GM12892 (cell line): ENCODE data around the gene UVRAG.

Source experiments
- POLR2A ChIP-seq: IDR thresholded peaks from 2 replicates; pipeline ENCODE4 v1.6.1; 2011; ENCODE audit warnings: low read depth, low read length, control low read depth
- POLR2AphosphoS5 ChIP-seq: IDR thresholded peaks from 2 replicates; pipeline ENCODE4 v1.6.1; 2011; ENCODE audit warnings: low read depth, low read length, control low read depth
- TAF1 ChIP-seq: IDR thresholded peaks from 2 replicates; pipeline ENCODE4 v1.6.1; 2011; ENCODE audit warnings: low read depth, mild to moderate bottlenecking, control low read depth, low read length, borderline replicate concordance

DNA sequence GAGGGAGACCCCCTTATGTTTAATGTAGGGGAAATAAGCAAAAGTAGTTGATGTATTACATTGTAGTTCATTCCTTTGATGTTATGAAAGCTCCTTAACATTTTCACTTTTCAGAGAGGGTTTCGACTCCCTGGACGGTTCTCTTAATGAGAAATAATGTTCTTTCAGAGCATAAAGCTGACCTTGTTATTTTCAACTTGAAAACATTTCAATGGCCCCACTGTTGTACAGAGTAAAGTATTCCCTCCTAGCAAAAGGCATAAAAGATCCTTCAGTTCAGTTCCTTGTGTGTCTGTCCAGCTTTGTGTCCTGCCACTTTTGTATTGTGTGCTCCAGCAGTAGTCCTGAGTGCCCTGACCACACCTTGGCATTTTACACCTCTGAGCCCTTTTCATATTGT lies 63.9 kb downstream of the UVRAG start:
- TF ChIP-seq POLR2AphosphoS5: no peak
- TF ChIP-seq TAF1: no peak
- no peak for TF ChIP-seq POLR2A
